PC-3 (cell line): ENCODE data around the gene COL27A1. TPM values are rescaled to one million over a fixed set of nuclear protein-coding genes. Genes with fewer than 3 reads are reported as not detected.

Experiments used
- ATAC-seq: fragments of 200-7000 bp; cut with Tn5 transposase; 2 replicates; pipeline ENCODE4 v1.9.1; 2020; ENCODE audit warnings: mild to moderate bottlenecking, moderate library complexity
- BruUV-seq: library from RNA; stranded (reverse); fragments of 400-500 nt; replicated peaks from 2 replicates; lab custom pipeline; 2021; lab: Mats Ljungman, UMichigan
- CTCF ChIA-PET: fragments of 300-600 bp; sonication (Branson Sonifier 250); formaldehyde crosslinking; loops from one replicate; lab custom pipeline; 2022; ENCODE audit warnings: antibody characterized with exemption; lab: Charles Lee
- POLR2A ChIA-PET: fragments of 300-600 bp; sonication (Branson Sonifier 250); formaldehyde crosslinking; loops from one replicate; lab custom pipeline; 2022; ENCODE audit warnings: antibody characterized with exemption; ENCODE audit not compliant: unreplicated experiment; lab: Charles Lee
- DNase-seq: peaks from one replicate; pipeline ENCODE4 v3.0.0-alpha.2; 2015
- H2AFZ ChIP-seq: fragments of 300-600 bp; sonication (generic); 2 replicates; pipeline ENCODE4 v1.6.0; 2016; ENCODE audit warnings: antibody characterized with exemption, low read length
- H3F3A ChIP-seq: fragments of 300-600 bp; sonication (generic); one replicate; pipeline ENCODE4 v1.6.0; 2017; ENCODE audit warnings: antibody characterized with exemption, low read length, control low read depth, mild to moderate bottlenecking; ENCODE audit not compliant: unreplicated experiment
- H3K27ac ChIP-seq: fragments of 300-600 bp; sonication (generic); 2 replicates; pipeline ENCODE4 v1.5.1; 2016; ENCODE audit warnings: mild to moderate bottlenecking, low read length
- H3K27me3 ChIP-seq: fragments of 300-600 bp; sonication (generic); 2 replicates; pipeline ENCODE4 v1.6.1; 2016; ENCODE audit warnings: low read length, mixed read lengths
- H3K36me3 ChIP-seq: fragments of 300-600 bp; sonication (generic); 2 replicates; pipeline ENCODE4 v1.6.1; 2016; ENCODE audit warnings: low read depth, mixed run types, low read length, mixed read lengths
- H3K4me1 ChIP-seq: fragments of 300-600 bp; sonication (generic); 2 replicates; pipeline ENCODE4 v1.5.1; 2016; ENCODE audit warnings: low read length; ENCODE audit not compliant: insufficient read depth
- H3K4me2 ChIP-seq: fragments of 300-600 bp; sonication (generic); 2 replicates; pipeline ENCODE4 v1.6.0; 2016; ENCODE audit warnings: low read length
- H3K4me3 ChIP-seq: fragments of 300-600 bp; sonication (generic); 2 replicates; pipeline ENCODE4 v1.5.1; 2016; ENCODE audit warnings: mild to moderate bottlenecking, low read length, mixed read lengths
- H3K79me2 ChIP-seq: fragments of 300-600 bp; sonication (generic); 2 replicates; pipeline ENCODE4 v1.6.1; 2017; ENCODE audit warnings: low read length, mixed read lengths
- H3K9ac ChIP-seq: fragments of 300-600 bp; sonication (generic); 2 replicates; pipeline ENCODE4 v1.6.0; 2016; ENCODE audit warnings: mild to moderate bottlenecking, low read length
- H3K9me2 ChIP-seq: fragments of 300-600 bp; sonication (generic); replicated peaks from 2 replicates; pipeline ENCODE4 v1.6.1; 2016; ENCODE audit warnings: mixed run types, low read length, mixed read lengths
- H3K9me3 ChIP-seq: fragments of 300-600 bp; sonication (generic); 2 replicates; pipeline ENCODE4 v1.6.1; 2016; ENCODE audit warnings: low read length, mixed read lengths
- H4K20me1 ChIP-seq: fragments of 300-600 bp; sonication (generic); 2 replicates; pipeline ENCODE4 v1.6.1; 2016; ENCODE audit warnings: low read length, mixed read lengths
- EZH2 ChIP-seq: fragments of 300-600 bp; sonication (generic); IDR thresholded peaks from one replicate; pipeline ENCODE4 v1.6.1; 2017; ENCODE audit warnings: antibody characterized with exemption, mild to moderate bottlenecking, low read length; ENCODE audit not compliant: unreplicated experiment
- EZH2phosphoT487 ChIP-seq: fragments of 300-600 bp; sonication (generic); IDR thresholded peaks from 2 replicates; pipeline ENCODE4 v1.6.1; 2018; ENCODE audit warnings: mild to moderate bottlenecking, antibody characterized with exemption, low read length, borderline replicate concordance
- intact Hi-C: fragments of 100-400 bp; cut with micrococcal nuclease; formaldehyde crosslinking; loops from 2 replicates; pipeline ENCODE4 v1.9.0; 2023
- total RNA-seq: library from RNA; depleted of rRNA; stranded (reverse); fragments of >200 nt; gene quantifications from 2 replicates; pipeline ENCODE4 v1.2.3, GENCODE V29; 2014
- TF ChIP-seq, protein P1 (sequence below): fragments of 300-600 bp; sonication (generic); conservative IDR thresholded peaks from 2 replicates; pipeline ENCODE4 v1.5.1; 2017; ENCODE audit warnings: antibody characterized with exemption, low read depth, mild to moderate bottlenecking, low read length

The COL27A1 gene
- total RNA-seq, 1 experiment from 2014 or later, result 4.3 TPM

DNA sequence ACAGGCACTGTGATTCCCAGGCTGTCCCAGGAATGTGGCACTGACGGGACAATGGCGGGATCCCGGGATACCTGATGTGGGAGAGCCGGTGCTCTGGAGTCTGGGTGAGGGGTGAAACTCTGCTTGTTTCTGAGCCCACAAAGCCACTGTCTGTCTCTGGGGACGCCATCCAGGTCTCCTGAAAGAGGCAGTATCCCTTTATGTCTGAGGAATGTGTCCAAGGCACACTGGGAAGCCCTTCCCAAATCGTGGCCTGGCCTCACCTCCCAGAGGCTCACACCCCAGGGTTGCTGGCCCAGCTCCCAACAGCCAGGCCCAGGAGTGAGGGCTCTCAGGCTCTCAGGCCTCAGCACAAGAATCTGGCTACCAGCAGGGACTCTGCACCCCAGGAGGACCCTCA, 201.5 kb downstream of the COL27A1 start:
- H3K9me3 ChIP-seq, result no peaks in the 10 kb centered on the region
- H3K79me2 ChIP-seq, result no peaks in the 10 kb centered on the region
- H3K36me3 ChIP-seq, result no peaks in the 10 kb centered on the region
- no peak overlapping the region for H3K4me3 ChIP-seq
- TF ChIP-seq, protein P1, sequence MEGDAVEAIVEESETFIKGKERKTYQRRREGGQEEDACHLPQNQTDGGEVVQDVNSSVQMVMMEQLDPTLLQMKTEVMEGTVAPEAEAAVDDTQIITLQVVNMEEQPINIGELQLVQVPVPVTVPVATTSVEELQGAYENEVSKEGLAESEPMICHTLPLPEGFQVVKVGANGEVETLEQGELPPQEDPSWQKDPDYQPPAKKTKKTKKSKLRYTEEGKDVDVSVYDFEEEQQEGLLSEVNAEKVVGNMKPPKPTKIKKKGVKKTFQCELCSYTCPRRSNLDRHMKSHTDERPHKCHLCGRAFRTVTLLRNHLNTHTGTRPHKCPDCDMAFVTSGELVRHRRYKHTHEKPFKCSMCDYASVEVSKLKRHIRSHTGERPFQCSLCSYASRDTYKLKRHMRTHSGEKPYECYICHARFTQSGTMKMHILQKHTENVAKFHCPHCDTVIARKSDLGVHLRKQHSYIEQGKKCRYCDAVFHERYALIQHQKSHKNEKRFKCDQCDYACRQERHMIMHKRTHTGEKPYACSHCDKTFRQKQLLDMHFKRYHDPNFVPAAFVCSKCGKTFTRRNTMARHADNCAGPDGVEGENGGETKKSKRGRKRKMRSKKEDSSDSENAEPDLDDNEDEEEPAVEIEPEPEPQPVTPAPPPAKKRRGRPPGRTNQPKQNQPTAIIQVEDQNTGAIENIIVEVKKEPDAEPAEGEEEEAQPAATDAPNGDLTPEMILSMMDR, result no peak
- no peak overlapping the region for H3K27ac ChIP-seq
- intact Hi-C loops, result no loop called here
- H3K4me1 ChIP-seq, result no peaks in the 10 kb centered on the region
- no peak overlapping the region for H2AFZ ChIP-seq
- no peaks in the 10 kb centered on the region for H3K27me3 ChIP-seq
- no peaks in the 10 kb centered on the region for H4K20me1 ChIP-seq
- no peak overlapping the region for H3K4me2 ChIP-seq
- DNase-seq (no peak), ATAC-seq (no peak)
- H3K9ac ChIP-seq, result no peak overlapping the region
- BruUV-seq, result no TSS peak
- ChIA-PET POLR2A (no interaction called here), CTCF (no interaction called here)
- H3F3A ChIP-seq, result no peaks in the 10 kb centered on the region
- H3K9me2 ChIP-seq, result no peaks in the 10 kb centered on the region

DNA sequence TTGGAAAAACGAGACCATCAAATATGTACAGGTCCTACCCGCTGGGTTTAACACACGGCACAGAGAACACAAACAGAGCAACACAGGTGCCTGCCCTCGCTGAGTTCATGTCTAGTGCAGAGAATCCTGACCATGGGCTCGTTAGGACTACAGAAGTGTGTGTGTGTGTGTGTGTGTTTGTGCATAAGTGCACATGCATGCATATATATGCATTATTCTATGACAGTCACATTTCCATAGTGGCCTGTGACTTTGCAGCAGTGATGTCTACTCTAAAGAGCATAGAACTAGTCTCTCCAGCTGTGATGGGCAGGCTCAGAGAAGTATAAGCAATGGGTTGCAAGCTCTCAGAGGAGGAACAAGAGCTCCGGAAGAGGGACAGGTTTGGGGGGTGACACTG, 202.0 kb downstream of the COL27A1 start:
- H4K20me1 ChIP-seq, result no peaks in the 10 kb centered on the region
- ChIA-PET CTCF (no interaction called here), POLR2A (no interaction called here)
- H3K9me2 ChIP-seq, result no peaks in the 10 kb centered on the region
- ATAC-seq (no peak), DNase-seq (no peak)
- BruUV-seq, result no TSS peak
- no peak overlapping the region for H3K9ac ChIP-seq
- intact Hi-C loops, result no loop called here
- no peaks in the 10 kb centered on the region for H3K9me3 ChIP-seq
- no peak overlapping the region for H2AFZ ChIP-seq
- H3K4me2 ChIP-seq, result no peak overlapping the region
- H3K27ac ChIP-seq, result no peak overlapping the region
- H3K27me3 ChIP-seq, result no peaks in the 10 kb centered on the region
- H3F3A ChIP-seq, result no peaks in the 10 kb centered on the region
- no peaks in the 10 kb centered on the region for H3K36me3 ChIP-seq
- no peak overlapping the region for H3K4me3 ChIP-seq
- TF ChIP-seq EZH2 (no peak), EZH2phosphoT487 (no peak)
- TF ChIP-seq, protein P1, result no peak
- no peaks in the 10 kb centered on the region for H3K4me1 ChIP-seq
- no peaks in the 10 kb centered on the region for H3K79me2 ChIP-seq

DNA sequence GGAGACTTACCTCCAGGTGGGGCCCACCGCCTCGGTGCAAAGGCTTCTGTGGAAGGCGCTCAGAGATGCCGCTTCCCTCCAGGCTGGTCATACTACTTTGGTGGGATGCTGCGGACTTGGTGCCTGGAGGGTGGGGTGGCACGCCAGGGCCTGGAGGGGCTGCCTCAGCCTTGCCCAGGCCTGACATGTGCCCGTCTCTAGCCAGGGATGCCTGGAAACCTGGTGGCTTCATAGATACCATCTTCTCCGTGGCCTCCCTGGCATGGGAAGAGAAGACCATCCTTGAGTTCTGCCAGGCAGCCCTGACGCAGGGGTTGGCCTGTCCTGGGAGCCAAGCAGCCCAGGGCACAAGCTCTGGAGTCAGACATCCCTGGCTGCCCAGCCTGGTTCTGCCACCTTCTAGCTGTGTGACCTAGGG, 202.6 kb downstream of the COL27A1 start:
- no peaks in the 10 kb centered on the region for H3K36me3 ChIP-seq
- H3K27me3 ChIP-seq, result no peaks in the 10 kb centered on the region
- H3K4me3 ChIP-seq, result no peak overlapping the region
- BruUV-seq, result no TSS peak
- H3K4me1 ChIP-seq, result no peaks in the 10 kb centered on the region
- no peak overlapping the region for H3K27ac ChIP-seq
- TF ChIP-seq EZH2phosphoT487 (no peak), EZH2 (no peak)
- TF ChIP-seq, protein P1, result no peak
- DNase-seq, result no peak
- CTCF ChIA-PET, result no interaction called here
- no peaks in the 10 kb centered on the region for H3K9me3 ChIP-seq
- H4K20me1 ChIP-seq, result no peaks in the 10 kb centered on the region
- intact Hi-C loops, result no loop called here
- no peak overlapping the region for H2AFZ ChIP-seq
- no peaks in the 10 kb centered on the region for H3K9me2 ChIP-seq
- no peak overlapping the region for H3K9ac ChIP-seq
- ATAC-seq, result no peak
- POLR2A ChIA-PET, result no interaction called here
- H3K79me2 ChIP-seq, result no peaks in the 10 kb centered on the region
- no peaks in the 10 kb centered on the region for H3F3A ChIP-seq
- H3K4me2 ChIP-seq, result no peak overlapping the region
